Psoas muscle (tissue), 8 donors: ENCODE measurements around the gene NTRK2. TPM values are rescaled to one million over a fixed set of nuclear protein-coding genes. Genes with fewer than 3 reads are reported as not detected.

ENCODE experiments used
- ATAC-seq, 4 donors: fragments of 200-7000 bp; cut with Tn5 transposase; one replicate each; pipeline ENCODE4 v1.9.1; 2020; ENCODE audit warnings: moderate library complexity in 3 of 4, mild to moderate bottlenecking in 2 of 4
- DNase-seq, 2 donors: peaks; one replicate each; pipeline ENCODE4 v3.0.0-alpha.2; 2020
- H3K27ac ChIP-seq: fragments of 200-600 bp; one replicate; pipeline ENCODE4 v1.8.0; 2022
- H3K27me3 ChIP-seq, 3 donors: fragments of 200-600 bp in 1 of 3; one replicate each; pipeline versions ENCODE4 v1.6.1 to v1.8.0; 2013 to 2022; ENCODE audit warnings: low read length in 2 of 3, mild to moderate bottlenecking in 2 of 3, moderate library complexity in 1 of 3; ENCODE audit not compliant: insufficient read depth in 3 of 3
- H3K36me3 ChIP-seq, 2 donors: fragments of 200-600 bp in 1 of 2; one replicate each; pipeline versions ENCODE4 v1.6.1 to v1.8.0; 2013 to 2022; ENCODE audit warnings: low read depth in 1 of 2, mild to moderate bottlenecking in 1 of 2, moderate library complexity in 1 of 2; ENCODE audit not compliant: insufficient read depth in 1 of 2
- H3K4me1 ChIP-seq: fragments of 200-600 bp; one replicate; pipeline ENCODE4 v1.8.0; 2022
- H3K4me3 ChIP-seq: fragments of 200-600 bp; one replicate; pipeline ENCODE4 v1.8.0; 2022; ENCODE audit warnings: mild to moderate bottlenecking
- H3K9me3 ChIP-seq: fragments of 200-600 bp; one replicate; pipeline ENCODE4 v1.8.0; 2022
- CTCF ChIP-seq: fragments of 200-600 bp; IDR thresholded peaks from one replicate; pipeline ENCODE4 v1.8.0; 2022; ENCODE audit warnings: antibody characterized with exemption
- WGBS, 3 donors: extraction: QIAGEN DNeasy Blood & Tissue Kit; methylation state at CpG; one replicate each; pipeline versions ENCODE4 v1.1.6 to v1.1.7; 2013; 5-methylcytosine and 5-hydroxymethylcytosine counted together
- intact Hi-C, 2 donors: fragments of 100-400 bp; cut with DNase I; formaldehyde crosslinking; loops; one replicate each; pipeline versions ENCODE4 v1.11.0 to v1.14.2; 2022
- polyA plus RNA-seq, 3 donors: library from polyadenylated mRNA; stranded (reverse); fragments of 200-250 nt; gene quantifications; one replicate each; pipeline ENCODE4 v1.2.3, GENCODE V29; 2013
- total RNA-seq, 4 donors: library from RNA; stranded (reverse); fragmentation: NEBNext Ultra II Directional in 2 of 4; extraction: Animal tissue kit (Norgen Biotek cat#: 25700) in 2 of 4; gene quantifications; one replicate each; pipeline versions ENCODE4 v1.2.1 to v1.2.4, GENCODE V29; 2021 to 2023
- donor health status: healthy with polysubstance abuse.
- donor health status: DM: no; HTN: no; CAD: no; lungs with moderate emphysema.
- donor health status: Bipolar disorder and iron deficiency.
- donor health status: healthy.
- donor health status: DM: yes; HTN: yes; CAD: no.
- donor health status: DM: no; HTN: no; CAD: no.
- donor health status: DM: no; HTN: no; CAD: no.
- donor health status: DM: yes; HTN: yes; CAD: no.

NTRK2 gene
- total and polyA plus RNA-seq, 7 donors = 0.46 to 3.6 (median 1.4) TPM

DNA sequence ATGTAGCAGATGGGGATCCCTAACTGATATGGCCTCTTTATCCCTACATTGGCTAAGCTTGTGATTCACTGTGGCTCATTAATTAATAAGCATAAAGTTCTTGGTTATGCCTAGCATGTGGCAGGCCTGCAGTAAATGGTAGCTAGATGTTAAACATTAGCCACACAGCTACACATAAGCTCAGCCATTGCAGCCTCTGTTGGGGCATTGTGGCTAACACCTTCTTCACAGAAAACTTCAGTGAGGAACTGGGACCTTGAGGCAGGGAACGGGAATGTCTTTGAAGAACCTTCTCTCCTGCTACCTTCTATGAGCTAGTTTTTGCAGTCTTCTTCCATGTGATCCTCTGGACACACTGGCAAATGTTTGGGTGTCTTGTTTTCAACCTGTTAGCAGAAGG lies 338.2 kb downstream of the NTRK2 start:
- DNase-seq = no peak
- Histone ChIP-seq H3K4me1 (no peaks in the 10 kb centered on the region), H3K27me3 (no peaks in the 10 kb centered on the region), H3K9me3 (no peaks in the 10 kb centered on the region), H3K36me3 (no peaks in the 10 kb centered on the region), H3K4me3 (no peak overlapping the region), H3K27ac (no peak overlapping the region)
- intact Hi-C loops = no loop called here
- ATAC-seq = no peak
- 92 to 100% (median 92%) methylated on average over 1 of the region's 1 CpG for WGBS, 3 donors
- TF ChIP-seq CTCF = no peak

- Histone ChIP-seq H3K27ac (no peak overlapping the region), H3K36me3 (no peaks in the 10 kb centered on the region), H3K27me3 (no peaks in the 10 kb centered on the region), H3K9me3 (no peaks in the 10 kb centered on the region), H3K4me3 (no peak overlapping the region), H3K4me1 (no peaks in the 10 kb centered on the region)
- TF ChIP-seq CTCF = no peak
- intact Hi-C loops = no loop called here
- 90 to 95% (median 92%) methylated on average over 3 of the region's 3 CpGs for WGBS, 3 donors
- ATAC-seq (no peak), DNase-seq (no peak)
Measured at GRCh38 chr9:85008215-85008614, 338.7 kb downstream of the NTRK2 start.

DNA sequence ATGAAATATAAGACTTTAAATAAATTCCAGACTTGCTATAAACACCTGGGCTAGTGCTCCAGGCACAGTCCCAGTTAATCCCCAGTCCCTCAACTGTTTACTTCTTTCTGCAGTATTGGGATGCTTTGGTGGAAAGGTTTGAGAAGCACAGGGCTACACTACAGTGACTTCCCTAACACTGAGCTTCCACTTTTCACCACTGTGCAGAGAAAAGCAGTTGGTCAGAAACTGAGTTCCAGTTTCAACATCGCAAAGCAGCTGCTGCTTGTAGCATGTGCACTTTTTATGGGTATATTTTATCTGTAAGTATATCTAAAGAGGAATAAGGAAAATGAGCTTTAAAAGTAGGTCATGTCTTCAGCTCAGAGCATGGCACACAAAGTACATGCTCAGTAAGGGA lies 339.7 kb downstream of the NTRK2 start:
- Histone ChIP-seq H3K9me3 (no peaks in the 10 kb centered on the region), H3K4me3 (no peak overlapping the region), H3K36me3 (no peaks in the 10 kb centered on the region), H3K27me3 (no peaks in the 10 kb centered on the region), H3K27ac (no peak overlapping the region), H3K4me1 (no peaks in the 10 kb centered on the region)
- intact Hi-C loops = no loop called here
- no peak for DNase-seq
- no peak for ATAC-seq
- 78 to 89% (median 81%) methylated on average over 1 of the region's 1 CpG for WGBS, 3 donors
- TF ChIP-seq CTCF = no peak

- no peaks in the 10 kb centered on the region for H3K36me3 ChIP-seq
- TF ChIP-seq CTCF = no peak
- DNase-seq (no peak), ATAC-seq (no peak)
- H3K4me3 ChIP-seq = no peak overlapping the region
- WGBS, 3 donors = 88 to 100% (median 95%) methylated on average over 1 of the region's 1 CpG
- intact Hi-C loops = no loop called here
- no peaks in the 10 kb centered on the region for H3K4me1 ChIP-seq
- no peaks in the 10 kb centered on the region for H3K27me3 ChIP-seq
- H3K9me3 ChIP-seq = no peaks in the 10 kb centered on the region
- H3K27ac ChIP-seq = no peak overlapping the region
Measured at GRCh38 chr9:85013703-85014102, 344.2 kb downstream of the NTRK2 start.

- H3K4me3 ChIP-seq = no peak overlapping the region
- WGBS, 3 donors = 88 to 89% (median 89%) methylated on average over 7 of the region's 7 CpGs
- no peaks in the 10 kb centered on the region for H3K36me3 ChIP-seq
- H3K27me3 ChIP-seq = no peaks in the 10 kb centered on the region
- no peaks in the 10 kb centered on the region for H3K9me3 ChIP-seq
- intact Hi-C loops = no loop called here
- no peak overlapping the region for H3K27ac ChIP-seq
- no peaks in the 10 kb centered on the region for H3K4me1 ChIP-seq
- no peak for TF ChIP-seq CTCF
- ATAC-seq = no peak
- no peak for DNase-seq
Measured at GRCh38 chr9:85014292-85014691, 344.8 kb downstream of the NTRK2 start.
